SKM-1 (cell line): ENCODE results near the gene CCNK.

ENCODE experiments used
- DNase-seq: peaks from one replicate; lab custom pipeline; 2025; ENCODE audit not compliant: unreplicated experiment; lab: John Stamatoyannopoulos, UW

The CCNK gene

GRCh38 chr14:99505089-99505488, 23.9 kb downstream of the CCNK start:
- no peak for DNase-seq

GRCh38 chr14:99506276-99506675, 25.1 kb downstream of the CCNK start:
- no peak for DNase-seq

GRCh38 chr14:99507860-99508640, 26.8 kb downstream of the CCNK start:
- no peak for DNase-seq

- no peak for DNase-seq
Observed at GRCh38 chr14:99508896-99509629, 27.9 kb downstream of the CCNK start.

- DNase-seq: no peak
Observed at GRCh38 chr14:99509871-99510555, 28.8 kb downstream of the CCNK start.

- no peak for DNase-seq
Observed at GRCh38 chr14:99510556-99511139, 29.4 kb downstream of the CCNK start.

- no peak for DNase-seq
Observed at GRCh38 chr14:99511421-99512109, 30.4 kb downstream of the CCNK start.

GRCh38 chr14:99512110-99512449, 30.9 kb downstream of the CCNK start:
- no peak for DNase-seq

GRCh38 chr14:99512571-99513182, 31.5 kb downstream of the CCNK start:
- DNase-seq: no peak

GRCh38 chr14:99513183-99513694, 32.0 kb downstream of the CCNK start:
- DNase-seq: no peak

- no peak for DNase-seq
Observed at GRCh38 chr14:99513946-99514551, 32.8 kb downstream of the CCNK start.

- no peak for DNase-seq
Observed at GRCh38 chr14:99514552-99515300, 33.5 kb downstream of the CCNK start.

GRCh38 chr14:99515301-99516155, 34.3 kb downstream of the CCNK start:
- DNase-seq: no peak

GRCh38 chr14:99516156-99516870, 35.1 kb downstream of the CCNK start:
- no peak for DNase-seq

GRCh38 chr14:99516871-99517642, 35.8 kb downstream of the CCNK start:
- DNase-seq: no peak

GRCh38 chr14:99517643-99518381, 36.6 kb downstream of the CCNK start:
- DNase-seq: no peak
